Stimulated activated CD4-positive, alpha-beta T cell treated with anti-CD3 and anti-CD28 coated beads, TNF-alpha, amount 100 ng/mL, for 48 hours (primary cell): ENCODE data around the gene AHRR.
"Not testable (repeated sequence)": the region's sequence is repeated elsewhere in the genome, so short reads cannot be mapped to it uniquely, and the experiment has no call there.

Experiments used
- DNase-seq, 3 donors: peaks; one replicate each; pipeline ENCODE4 v3.0.0-alpha.2; 2020; ENCODE audit warnings: low read depth in 3 of 3

AHRR gene

GRCh38 chr5:395921-396530 is 74.5 kb downstream of the AHRR start:
- no peak for DNase-seq

GRCh38 chr5:396531-396961 is 75.0 kb downstream of the AHRR start:
- DNase-seq = no peak

- DNase-seq = not testable (repeated sequence)
Measured at GRCh38 chr5:398141-398474, 76.6 kb downstream of the AHRR start.

- no peak for DNase-seq
Measured at GRCh38 chr5:398475-399295, 77.2 kb downstream of the AHRR start.

- peak in 1 of 3 donors; percentile 46 for DNase-seq
Measured at GRCh38 chr5:399296-400281, 78.1 kb downstream of the AHRR start.

GRCh38 chr5:400282-401145 is 79.0 kb downstream of the AHRR start:
- no peak for DNase-seq

GRCh38 chr5:401146-402034 is 79.9 kb downstream of the AHRR start:
- DNase-seq = no peak

- DNase-seq = not testable (repeated sequence)
Measured at GRCh38 chr5:402219-402614, 80.7 kb downstream of the AHRR start.

- no peak for DNase-seq
Measured at GRCh38 chr5:402615-403359, 81.3 kb downstream of the AHRR start.

- DNase-seq = no peak
Measured at GRCh38 chr5:403995-404394, 82.5 kb downstream of the AHRR start.

- no peak for DNase-seq
Measured at GRCh38 chr5:404666-405241, 83.2 kb downstream of the AHRR start.

GRCh38 chr5:405421-405820 is 83.9 kb downstream of the AHRR start:
- no peak for DNase-seq

- no peak for DNase-seq
Measured at GRCh38 chr5:406041-406440, 84.5 kb downstream of the AHRR start.

- no peak for DNase-seq
Measured at GRCh38 chr5:407051-407450, 85.5 kb downstream of the AHRR start.

- no peak for DNase-seq
Measured at GRCh38 chr5:407801-408268, 86.3 kb downstream of the AHRR start.

GRCh38 chr5:410911-411517 is 89.5 kb downstream of the AHRR start:
- no peak for DNase-seq

- DNase-seq = no peak
Measured at GRCh38 chr5:411728-412127, 90.2 kb downstream of the AHRR start.
